Astrocyte of the spinal cord (primary cell): ENCODE results near the gene ERMAP.
A peak's percentile ranks its signal among the peaks of the same experiment; 100 is the strongest.

Experiments used
- DNase-seq: peaks from one replicate; pipeline ENCODE4 v3.0.0; 2011; ENCODE audit warnings: low read depth, low spot score
- H3K4me3 ChIP-seq: 2 replicates; pipeline ENCODE4 v1.5.1; 2011; ENCODE audit warnings: low read depth, mild to moderate bottlenecking, low read length, moderate library complexity
- CTCF ChIP-seq: IDR thresholded peaks from 2 replicates; pipeline ENCODE4 v1.5.1; 2012; ENCODE audit warnings: low read depth, mild to moderate bottlenecking, low read length, inconsistent platforms
- in situ Hi-C: cut with HindIII; loops from 2 replicates; pipeline ENCODE4 v1.10.0; 2017; ENCODE audit warnings: low sequenced_read_pairs

ERMAP gene

GRCh38 chr1:42845866-42846256 lies 28.9 kb downstream of the ERMAP start:
- in situ Hi-C loops, result no loop called here
- no peak for TF ChIP-seq CTCF
- peak overlapping the region; percentile 89 for H3K4me3 ChIP-seq
- DNase-seq, result no peak

GRCh38 chr1:42846257-42847110 lies 29.6 kb downstream of the ERMAP start, which contains the start of gene ZNF691:
Gene ZNF691, plus strand, starts transcription at chr1:42846613. Its CDS starts 3,046 bp downstream, at chr1:42849659.
- peak; percentile 64 for TF ChIP-seq CTCF
- H3K4me3 ChIP-seq, result peak within 1 kb of the TSS; percentile 89
- in situ Hi-C loops, result no loop called here
- peak; percentile 98 for DNase-seq

GRCh38 chr1:42847111-42847595 lies 30.2 kb downstream of the ERMAP start:
- in situ Hi-C loops, result no loop called here
- DNase-seq, result no peak
- TF ChIP-seq CTCF, result no peak
- H3K4me3 ChIP-seq, result peak overlapping the region; percentile 89

- H3K4me3 ChIP-seq, result no peak overlapping the region
- in situ Hi-C loops, result no loop called here
- TF ChIP-seq CTCF, result no peak
- no peak for DNase-seq
These were observed 31.0 kb downstream of the ERMAP start for GRCh38 chr1:42847721-42848460.

GRCh38 chr1:42848823-42849537 lies 32.1 kb downstream of the ERMAP start:
- in situ Hi-C loops, result no loop called here
- DNase-seq, result no peak
- no peak overlapping the region for H3K4me3 ChIP-seq
- no peak for TF ChIP-seq CTCF

GRCh38 chr1:42849944-42850343 lies 33.0 kb downstream of the ERMAP start:
- DNase-seq, result no peak
- in situ Hi-C loops, result no loop called here
- TF ChIP-seq CTCF, result no peak
- H3K4me3 ChIP-seq, result no peak overlapping the region
